ENCODE data around the gene FGF14.
"Not testable (repeated sequence)": the region's sequence is repeated elsewhere in the genome, so short reads cannot be mapped to it uniquely, and the experiment has no call there.

Gene FGF14

GRCh38 chr13:102195566-102196462 lies 206.0 kb downstream of the FGF14 start:
- no peak for DNase-seq (ENCODE audit: low read depth)

GRCh38 chr13:102192858-102193257 lies 209.0 kb downstream of the FGF14 start:
- DNase-seq (ENCODE audit: low read depth), result no peak

- DNase-seq (ENCODE audit: low read depth), result no peak
These were observed 209.8 kb downstream of the FGF14 start for GRCh38 chr13:102191951-102192502.

GRCh38 chr13:102190930-102191329 lies 210.9 kb downstream of the FGF14 start:
- no peak for DNase-seq (ENCODE audit: low read depth)

- no peak for DNase-seq (ENCODE audit: low read depth)
These were observed 214.5 kb downstream of the FGF14 start for GRCh38 chr13:102187313-102187712.

- DNase-seq (ENCODE audit: low read depth), result no peak
These were observed 216.4 kb downstream of the FGF14 start for GRCh38 chr13:102185375-102185984.

GRCh38 chr13:102183509-102184182 lies 218.2 kb downstream of the FGF14 start:
- DNase-seq (ENCODE audit: low read depth), result no peak

- no peak for DNase-seq (ENCODE audit: low read depth)
These were observed 219.7 kb downstream of the FGF14 start for GRCh38 chr13:102182170-102182569.

GRCh38 chr13:102177431-102177830 lies 224.4 kb downstream of the FGF14 start:
- no peak for DNase-seq (ENCODE audit: low read depth)

- no peak for DNase-seq (ENCODE audit: low read depth)
These were observed 225.0 kb downstream of the FGF14 start for GRCh38 chr13:102176846-102177245.

GRCh38 chr13:102172406-102172805 lies 229.4 kb downstream of the FGF14 start:
- DNase-seq (ENCODE audit: low read depth), result no peak

GRCh38 chr13:102170305-102170704 lies 231.5 kb downstream of the FGF14 start:
- DNase-seq (ENCODE audit: low read depth), result no peak

- DNase-seq (ENCODE audit: low read depth), result no peak
These were observed 232.3 kb downstream of the FGF14 start for GRCh38 chr13:102169471-102170015.

GRCh38 chr13:102152790-102153189 lies 249.1 kb downstream of the FGF14 start:
- DNase-seq (ENCODE audit: low read depth), result no peak

- no peak for DNase-seq (ENCODE audit: low read depth)
These were observed 254.5 kb downstream of the FGF14 start for GRCh38 chr13:102147353-102147752.

GRCh38 chr13:102145750-102146149 lies 256.1 kb downstream of the FGF14 start:
- DNase-seq (ENCODE audit: low read depth), result no peak

- no peak for DNase-seq (ENCODE audit: low read depth)
These were observed 259.4 kb downstream of the FGF14 start for GRCh38 chr13:102142473-102142826.

GRCh38 chr13:102141625-102142472 lies 260.0 kb downstream of the FGF14 start:
- no peak for DNase-seq (ENCODE audit: low read depth)

- DNase-seq (ENCODE audit: low read depth), result no peak
These were observed 262.2 kb downstream of the FGF14 start for GRCh38 chr13:102139626-102140025.

GRCh38 chr13:102138635-102139190 lies 263.1 kb downstream of the FGF14 start:
- no peak for DNase-seq (ENCODE audit: low read depth)

GRCh38 chr13:102137904-102138303 lies 263.9 kb downstream of the FGF14 start:
- not testable (repeated sequence) for DNase-seq (ENCODE audit: low read depth)

All from activated T-cell treated with anti-CD3 and anti-CD28 coated beads for 1 hour (primary cell).